Kidney epithelial cell (primary cell): Measurements from ENCODE around the gene HDAC10. TPM values are rescaled to one million over a fixed set of nuclear protein-coding genes. Genes with fewer than 3 reads are reported as not detected.

Experiments
- DNase-seq: peaks from one replicate; pipeline ENCODE4 v3.0.0-alpha.2; 2010; ENCODE audit warnings: low read depth
- H3K27me3 ChIP-seq: 2 replicates; pipeline ENCODE4 v1.6.0; 2011; ENCODE audit warnings: low read length; ENCODE audit not compliant: control insufficient read depth, insufficient read depth
- H3K36me3 ChIP-seq: 2 replicates; pipeline ENCODE4 v1.5.1; 2011; ENCODE audit warnings: low read length; ENCODE audit not compliant: control insufficient read depth, insufficient read depth
- H3K4me3 ChIP-seq: 2 replicates; pipeline ENCODE4 v1.5.1; 2011; ENCODE audit warnings: low read depth, mild to moderate bottlenecking, control low read depth, low read length
- total RNA-seq: library from RNA; depleted of rRNA; stranded (reverse); fragments of >200 nt; gene quantifications from 2 replicates; pipeline ENCODE4 v1.2.3, GENCODE V29; 2015
- TF ChIP-seq, protein P1 (sequence below): IDR thresholded peaks from 2 replicates; pipeline ENCODE4 v1.5.1; 2011; ENCODE audit warnings: mild to moderate bottlenecking, moderate library complexity, low read length, control low read depth, inconsistent platforms; ENCODE audit not compliant: insufficient read depth, poor library complexity, severe bottlenecking

The HDAC10 gene
- total RNA-seq, 1 donor from 2014 or later = 21.1 TPM

DNA sequence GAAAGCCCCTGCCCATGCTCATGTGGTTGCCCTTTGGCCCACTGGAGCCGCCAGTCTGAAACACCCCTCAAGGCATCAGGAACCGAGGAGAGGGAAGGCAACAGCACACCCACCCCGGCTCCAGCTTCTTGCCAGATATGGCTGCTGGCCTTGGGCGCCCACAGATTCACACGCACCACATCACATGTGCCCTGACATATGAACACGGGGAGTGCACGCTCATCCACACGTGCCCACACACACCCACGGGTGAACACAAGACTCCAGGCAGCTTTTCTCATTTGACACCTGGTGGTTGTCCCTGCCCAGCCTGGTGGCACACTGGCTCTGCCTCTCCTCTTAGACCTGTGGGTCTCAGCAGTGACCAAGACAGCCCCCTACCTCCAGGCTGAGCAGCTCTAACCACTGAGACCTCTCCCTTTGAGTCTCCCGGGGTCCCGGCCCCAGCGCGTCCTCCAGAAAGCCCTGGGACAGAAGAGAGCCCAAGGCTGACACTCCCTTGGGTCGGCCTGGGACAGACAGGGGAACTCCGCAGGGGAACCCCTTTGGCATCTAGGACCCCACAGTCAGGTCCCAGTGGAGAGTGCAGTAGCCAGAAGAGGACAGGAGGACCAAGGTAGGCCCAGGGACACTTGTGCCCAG is 13.2 kb upstream of the HDAC10 start:
- H3K27me3 ChIP-seq = peaks cover 5% of the 10 kb centered on the region
- DNase-seq = no peak
- TF ChIP-seq, protein P1, sequence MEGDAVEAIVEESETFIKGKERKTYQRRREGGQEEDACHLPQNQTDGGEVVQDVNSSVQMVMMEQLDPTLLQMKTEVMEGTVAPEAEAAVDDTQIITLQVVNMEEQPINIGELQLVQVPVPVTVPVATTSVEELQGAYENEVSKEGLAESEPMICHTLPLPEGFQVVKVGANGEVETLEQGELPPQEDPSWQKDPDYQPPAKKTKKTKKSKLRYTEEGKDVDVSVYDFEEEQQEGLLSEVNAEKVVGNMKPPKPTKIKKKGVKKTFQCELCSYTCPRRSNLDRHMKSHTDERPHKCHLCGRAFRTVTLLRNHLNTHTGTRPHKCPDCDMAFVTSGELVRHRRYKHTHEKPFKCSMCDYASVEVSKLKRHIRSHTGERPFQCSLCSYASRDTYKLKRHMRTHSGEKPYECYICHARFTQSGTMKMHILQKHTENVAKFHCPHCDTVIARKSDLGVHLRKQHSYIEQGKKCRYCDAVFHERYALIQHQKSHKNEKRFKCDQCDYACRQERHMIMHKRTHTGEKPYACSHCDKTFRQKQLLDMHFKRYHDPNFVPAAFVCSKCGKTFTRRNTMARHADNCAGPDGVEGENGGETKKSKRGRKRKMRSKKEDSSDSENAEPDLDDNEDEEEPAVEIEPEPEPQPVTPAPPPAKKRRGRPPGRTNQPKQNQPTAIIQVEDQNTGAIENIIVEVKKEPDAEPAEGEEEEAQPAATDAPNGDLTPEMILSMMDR = no peak
- no peak overlapping the region for H3K4me3 ChIP-seq
- H3K36me3 ChIP-seq = no peaks in the 10 kb centered on the region

DNA sequence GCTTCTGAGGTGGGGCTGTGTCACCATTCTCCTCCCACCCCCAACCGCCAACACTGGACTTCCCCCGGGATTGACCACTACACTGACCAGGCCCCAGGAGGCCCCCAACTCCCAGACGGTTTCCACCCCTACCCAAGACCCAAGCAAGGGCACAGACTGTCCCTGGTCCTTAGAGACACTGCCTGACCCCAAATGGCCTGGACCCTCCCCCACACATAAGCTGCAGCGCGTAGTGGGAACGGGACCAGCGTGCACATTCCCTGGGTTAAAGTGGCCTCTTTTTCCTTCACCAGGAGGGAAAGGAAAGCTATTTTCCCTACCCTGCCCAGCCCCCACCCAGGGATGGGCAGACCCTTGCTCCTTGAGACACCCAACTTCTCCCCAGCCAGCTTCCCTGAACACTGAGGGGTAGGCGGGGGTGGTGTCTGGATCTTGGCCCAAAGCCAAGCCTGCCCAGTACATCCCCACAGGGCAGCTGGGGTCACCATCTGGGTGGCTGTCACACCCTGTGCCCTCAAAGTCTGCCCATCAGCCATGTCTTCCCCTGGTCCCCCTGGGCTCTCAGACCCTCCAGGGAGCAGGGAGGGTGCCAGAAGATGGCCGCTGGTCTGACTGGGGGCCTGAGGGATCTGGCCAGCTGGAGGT is 12.0 kb upstream of the HDAC10 start:
- Histone ChIP-seq H3K36me3 (no peaks in the 10 kb centered on the region), H3K4me3 (no peak overlapping the region), H3K27me3 (peaks cover 5% of the 10 kb centered on the region)
- DNase-seq = no peak
- TF ChIP-seq, protein P1 = no peak

DNA sequence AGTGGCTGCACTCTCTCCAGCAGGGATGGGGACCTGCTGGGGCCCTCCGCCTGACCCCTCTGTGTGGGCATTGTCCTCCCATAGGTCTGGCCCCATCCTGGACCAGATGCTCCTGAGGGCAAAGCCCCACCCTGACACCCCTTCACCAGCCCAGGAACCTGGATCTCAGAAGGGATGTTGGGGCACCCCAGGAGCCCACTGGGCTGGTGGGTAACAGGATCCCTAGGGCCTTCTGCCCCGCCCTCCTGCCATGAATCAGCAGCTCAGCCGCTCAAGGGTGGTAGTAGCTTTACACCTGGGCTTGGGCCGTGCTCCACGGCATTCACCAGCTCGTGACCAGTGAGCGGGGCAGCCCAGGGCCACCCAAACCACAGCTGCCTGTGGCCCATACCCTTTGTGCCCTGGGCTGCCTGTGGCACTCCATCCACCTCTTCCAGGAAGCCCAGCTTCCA is 11.4 kb upstream of the HDAC10 start:
- no peak overlapping the region for H3K4me3 ChIP-seq
- H3K36me3 ChIP-seq = no peaks in the 10 kb centered on the region
- TF ChIP-seq, protein P1 = no peak
- peaks cover 5% of the 10 kb centered on the region for H3K27me3 ChIP-seq
- no peak for DNase-seq

DNA sequence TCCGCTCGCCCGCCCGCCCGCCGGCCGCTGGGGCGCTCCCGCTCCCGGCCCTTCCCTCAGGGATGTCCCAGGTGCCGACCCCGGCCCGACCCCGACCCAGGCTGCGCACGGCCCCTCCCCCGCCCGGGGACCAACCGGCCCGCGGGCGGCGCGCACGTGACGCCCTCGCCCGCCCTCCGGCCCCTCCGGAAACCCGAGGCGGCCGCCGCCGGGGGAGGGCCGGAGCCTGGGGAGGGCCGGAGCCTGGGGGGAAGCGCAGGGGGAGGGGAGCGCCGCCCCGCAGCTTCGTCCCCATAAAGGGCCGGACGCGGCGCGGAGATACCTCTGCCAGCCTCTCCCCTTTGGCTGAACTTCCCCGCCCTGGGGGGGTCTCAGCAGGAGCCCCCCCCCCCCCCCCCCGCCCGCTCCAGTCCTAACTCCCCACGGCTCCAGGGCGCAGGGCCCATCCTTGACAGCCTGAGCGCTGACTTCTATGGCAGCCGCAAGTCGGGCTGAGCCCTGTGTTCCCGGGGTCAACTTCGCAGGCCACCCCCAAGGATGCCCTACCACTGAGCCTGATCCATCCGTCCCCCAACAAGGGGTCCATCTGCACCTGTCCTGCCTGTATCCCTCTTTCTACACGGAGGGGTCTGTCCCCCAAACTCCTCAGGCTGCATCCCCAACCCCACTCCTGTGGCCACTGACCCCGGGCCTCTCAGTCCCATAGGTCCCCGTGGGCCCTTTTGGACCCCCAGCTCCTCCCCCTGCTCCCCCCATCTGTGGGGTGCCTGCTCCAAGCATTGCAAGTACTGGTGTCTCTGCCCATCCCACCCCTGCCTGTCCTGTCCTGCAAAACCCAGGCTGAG is 10.8 kb upstream of the HDAC10 start, which contains the start of gene MAPK12:
TSS of gene MAPK12 (minus strand) at position 69 of the 845 bp plus-strand sequence. CDS start 174 bp downstream, outside the sequence.
- DNase-seq = no peak
- no peaks in the 10 kb centered on the region for H3K27me3 ChIP-seq
- peaks cover 1% of the 10 kb centered on the region for H3K36me3 ChIP-seq
- H3K4me3 ChIP-seq = peak within 1 kb of the TSS; percentile 50
- TF ChIP-seq, protein P1 = no peak

DNA sequence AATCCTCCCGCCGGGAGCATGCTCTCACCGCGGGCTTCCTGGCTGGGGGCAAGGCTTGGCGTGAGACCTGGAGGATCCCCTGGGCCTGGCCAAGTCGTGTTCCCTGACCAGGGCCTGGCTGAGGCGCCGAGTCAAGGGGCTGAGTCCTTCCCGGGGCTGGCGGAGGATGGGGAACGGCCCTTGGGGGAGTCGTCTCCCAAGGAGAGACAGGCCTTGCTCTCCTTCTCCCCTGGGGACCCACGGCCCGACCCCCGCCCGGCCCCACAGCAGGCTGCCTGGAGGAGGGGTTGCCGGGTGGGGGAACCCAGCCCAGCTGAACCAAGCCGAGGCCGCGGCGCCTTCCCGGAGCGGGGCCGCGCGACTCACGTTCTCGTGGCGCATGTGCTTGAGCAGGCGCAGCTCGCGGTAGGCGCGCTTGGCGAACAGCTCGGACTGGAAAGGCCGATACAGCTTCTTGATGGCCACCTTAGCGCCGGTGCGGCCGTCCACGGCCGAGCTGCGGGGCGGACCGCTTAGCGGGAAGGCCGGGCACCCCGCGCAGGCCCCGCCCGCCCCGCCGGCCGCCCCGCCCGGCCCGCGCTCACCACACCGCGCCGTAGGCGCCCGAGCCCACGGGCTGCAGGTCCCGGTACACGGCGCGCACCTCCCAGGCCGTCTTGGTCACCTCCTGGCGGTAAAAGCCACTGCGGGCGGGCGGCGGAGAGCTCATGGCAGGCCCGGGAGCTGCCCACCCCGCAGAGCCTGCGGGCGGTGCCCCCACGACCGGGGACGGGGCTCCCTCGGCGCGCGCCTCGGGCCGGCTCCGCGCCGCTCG is 9.9 kb upstream of the HDAC10 start:
- no peak for DNase-seq
- H3K4me3 ChIP-seq = peak overlapping the region; percentile 50
- peaks cover 1% of the 10 kb centered on the region for H3K36me3 ChIP-seq
- no peaks in the 10 kb centered on the region for H3K27me3 ChIP-seq
- TF ChIP-seq, protein P1 = no peak
